IPS DF 6.9 (cell line): ENCODE data around the gene WRNIP1.

Experiments
- DNase-seq: peaks from one replicate; pipeline ENCODE4 v3.0.0-alpha.2; 2013; ENCODE audit warnings: low read depth, low spot score
- H3K27ac ChIP-seq: one replicate; pipeline ENCODE4 v1.5.1; 2013; ENCODE audit warnings: low read length, control low read depth
- H3K27me3 ChIP-seq: 2 replicates; pipeline ENCODE4 v1.6.1; 2013; ENCODE audit warnings: mild to moderate bottlenecking, low read length; ENCODE audit not compliant: control insufficient read depth, insufficient read depth
- H3K36me3 ChIP-seq: 2 replicates; pipeline ENCODE4 v1.6.1; 2013; ENCODE audit warnings: low read length; ENCODE audit not compliant: control insufficient read depth, insufficient read depth
- H3K4me1 ChIP-seq: 2 replicates; pipeline ENCODE4 v1.6.1; 2013; ENCODE audit warnings: low read length; ENCODE audit not compliant: control insufficient read depth, insufficient read depth
- H3K4me3 ChIP-seq: 2 replicates; pipeline ENCODE4 v1.5.1; 2013; ENCODE audit warnings: mild to moderate bottlenecking, low read length
- H3K9me3 ChIP-seq: 2 replicates; pipeline ENCODE4 v1.6.1; 2013; ENCODE audit warnings: low read length, inconsistent platforms; ENCODE audit not compliant: control insufficient read depth, insufficient read depth
- WGBS: extraction: QIAGEN DNeasy Blood & Tissue Kit; methylation state at CpG from one replicate; pipeline ENCODE4 v1.1.7; 2013; ENCODE audit warnings: mixed read lengths, missing lambda C conversion rate; ENCODE audit not compliant: insufficient read length, insufficient coverage; 5-methylcytosine and 5-hydroxymethylcytosine counted together

WRNIP1 gene

GRCh38 chr6:2740581-2740980 is 24.6 kb upstream of the WRNIP1 start:
- H3K4me3 ChIP-seq: no peak overlapping the region
- no peak for DNase-seq
- no peaks in the 10 kb centered on the region for H3K4me1 ChIP-seq
- H3K9me3 ChIP-seq: no peaks in the 10 kb centered on the region
- H3K27me3 ChIP-seq: no peaks in the 10 kb centered on the region
- H3K36me3 ChIP-seq: no peaks in the 10 kb centered on the region
- H3K27ac ChIP-seq: no peak overlapping the region
- WGBS: no CpG with 5 or more reads among the region's 5 CpGs

- H3K4me1 ChIP-seq: no peaks in the 10 kb centered on the region
- H3K27ac ChIP-seq: no peak overlapping the region
- DNase-seq: no peak
- WGBS: no CpG with 5 or more reads among the region's 2 CpGs
- H3K4me3 ChIP-seq: no peak overlapping the region
- H3K27me3 ChIP-seq: no peaks in the 10 kb centered on the region
- no peaks in the 10 kb centered on the region for H3K36me3 ChIP-seq
- no peaks in the 10 kb centered on the region for H3K9me3 ChIP-seq
Observed at GRCh38 chr6:2741756-2742155, 23.4 kb upstream of the WRNIP1 start.

DNA sequence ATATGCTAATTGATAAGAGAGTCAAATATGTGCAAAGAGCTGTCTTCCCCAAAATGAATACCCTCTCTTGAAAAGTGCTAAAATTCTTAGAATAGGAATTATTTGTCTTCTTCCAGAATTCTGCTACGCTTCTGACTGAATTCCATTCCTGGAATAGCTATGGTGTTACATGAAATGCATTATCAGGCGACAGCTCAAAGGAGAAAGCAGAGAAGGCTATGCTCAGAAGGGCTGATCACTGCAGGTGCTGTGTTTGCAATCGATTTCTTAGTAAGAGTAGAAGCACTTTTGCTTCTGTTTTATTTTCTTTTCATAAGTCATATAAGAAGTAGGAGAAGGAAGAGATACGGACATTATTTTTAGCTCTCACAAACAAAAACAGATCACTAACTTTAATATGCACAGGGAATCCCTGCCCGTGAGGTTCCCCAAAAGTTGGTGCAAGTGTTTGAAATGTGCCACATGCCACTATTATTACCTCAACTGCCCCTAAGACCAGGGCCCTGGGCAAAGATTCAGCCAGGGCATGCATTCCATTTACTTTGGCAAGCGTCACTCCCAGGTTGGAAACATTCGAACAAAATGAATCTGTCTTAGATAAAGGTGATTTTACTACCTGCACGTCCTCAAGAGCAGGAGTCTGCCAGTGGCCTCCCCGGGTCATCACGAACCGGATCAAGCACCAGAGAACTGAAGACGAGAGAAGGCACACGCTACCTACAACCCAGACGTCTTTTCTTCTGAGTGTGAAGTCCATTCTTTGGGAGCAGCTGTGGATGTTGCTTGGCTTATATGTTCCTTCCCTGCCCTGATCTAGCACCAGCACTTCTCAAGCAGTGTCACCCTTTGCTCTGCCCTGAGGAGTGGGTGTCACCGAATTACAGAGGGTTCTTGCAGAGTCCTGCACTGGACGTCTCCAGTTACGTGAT is 21.6 kb upstream of the WRNIP1 start:
- Histone ChIP-seq H3K4me1 (no peaks in the 10 kb centered on the region), H3K9me3 (no peaks in the 10 kb centered on the region), H3K4me3 (no peak overlapping the region), H3K36me3 (no peaks in the 10 kb centered on the region), H3K27me3 (no peaks in the 10 kb centered on the region), H3K27ac (no peak overlapping the region)
- DNase-seq: no peak
- no CpG with 5 or more reads among the region's 17 CpGs for WGBS

DNA sequence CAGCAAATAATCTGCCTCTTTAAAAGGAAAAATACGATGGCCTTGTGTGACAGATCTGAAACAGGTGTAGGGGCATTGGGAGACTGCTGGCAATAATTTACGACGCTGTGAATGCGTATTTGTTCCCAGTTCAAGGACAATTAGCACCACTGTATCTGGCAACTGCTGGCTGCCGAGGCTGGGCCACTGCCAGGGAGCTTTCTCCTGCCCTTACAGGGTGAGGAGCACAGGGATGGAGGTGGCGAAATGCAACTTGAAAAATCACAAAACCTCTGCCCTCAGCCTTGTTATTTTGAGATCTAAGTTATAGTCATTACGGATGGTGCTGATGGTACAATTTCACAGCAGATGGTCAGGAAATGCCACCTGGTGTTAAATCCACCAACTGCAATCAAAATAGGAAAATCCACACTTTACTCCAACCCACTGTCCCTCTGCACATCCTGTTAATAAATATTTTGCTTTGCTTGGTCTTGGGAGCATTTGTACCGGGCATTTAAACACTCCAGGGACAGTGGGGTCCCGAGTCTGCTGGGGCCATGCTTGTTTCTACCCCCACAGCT is 20.9 kb upstream of the WRNIP1 start:
- H3K27me3 ChIP-seq: no peaks in the 10 kb centered on the region
- no peaks in the 10 kb centered on the region for H3K36me3 ChIP-seq
- WGBS: no CpG with 5 or more reads among the region's 9 CpGs
- H3K27ac ChIP-seq: no peak overlapping the region
- no peak overlapping the region for H3K4me3 ChIP-seq
- H3K9me3 ChIP-seq: no peaks in the 10 kb centered on the region
- no peak for DNase-seq
- no peaks in the 10 kb centered on the region for H3K4me1 ChIP-seq

GRCh38 chr6:2744778-2745177 is 20.4 kb upstream of the WRNIP1 start:
- Histone ChIP-seq H3K4me1 (no peaks in the 10 kb centered on the region), H3K4me3 (no peak overlapping the region), H3K36me3 (no peaks in the 10 kb centered on the region), H3K27me3 (no peaks in the 10 kb centered on the region), H3K9me3 (no peaks in the 10 kb centered on the region), H3K27ac (no peak overlapping the region)
- no peak for DNase-seq
- WGBS: no CpG with 5 or more reads among the region's 8 CpGs

GRCh38 chr6:2745246-2745645 is 19.9 kb upstream of the WRNIP1 start:
- no CpG with 5 or more reads among the region's 4 CpGs for WGBS
- no peak for DNase-seq
- no peaks in the 10 kb centered on the region for H3K36me3 ChIP-seq
- no peak overlapping the region for H3K27ac ChIP-seq
- no peaks in the 10 kb centered on the region for H3K9me3 ChIP-seq
- no peaks in the 10 kb centered on the region for H3K27me3 ChIP-seq
- H3K4me3 ChIP-seq: no peak overlapping the region
- H3K4me1 ChIP-seq: no peaks in the 10 kb centered on the region

- Histone ChIP-seq H3K9me3 (no peaks in the 10 kb centered on the region), H3K4me1 (no peaks in the 10 kb centered on the region), H3K27me3 (no peaks in the 10 kb centered on the region), H3K4me3 (no peak overlapping the region), H3K27ac (no peak overlapping the region), H3K36me3 (no peaks in the 10 kb centered on the region)
- no CpG with 5 or more reads among the region's 7 CpGs for WGBS
- no peak for DNase-seq
Observed at GRCh38 chr6:2746557-2747061, 18.6 kb upstream of the WRNIP1 start.

DNA sequence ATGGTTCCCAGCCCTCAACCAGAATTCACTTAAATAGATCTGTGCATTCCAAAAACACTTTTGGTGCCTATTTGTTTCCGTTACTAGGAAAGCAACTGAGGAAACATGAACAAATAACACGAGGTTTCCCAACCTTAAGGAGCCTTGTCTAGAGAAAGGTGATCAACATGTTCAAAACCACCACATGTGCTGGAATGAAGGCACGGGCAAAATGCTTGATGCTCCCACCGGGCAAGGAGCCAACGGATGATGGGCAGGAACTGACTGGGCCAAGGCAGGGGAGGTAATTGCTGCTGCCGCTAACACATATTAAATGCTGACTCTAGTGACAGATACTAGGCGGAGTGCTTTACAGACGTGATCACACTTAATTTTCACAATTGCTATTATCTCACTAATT is 17.0 kb upstream of the WRNIP1 start:
- Histone ChIP-seq H3K36me3 (no peaks in the 10 kb centered on the region), H3K4me3 (no peak overlapping the region), H3K4me1 (no peaks in the 10 kb centered on the region), H3K27me3 (no peaks in the 10 kb centered on the region), H3K9me3 (no peaks in the 10 kb centered on the region), H3K27ac (no peak overlapping the region)
- WGBS: no CpG with 5 or more reads among the region's 8 CpGs
- DNase-seq: no peak

- H3K27me3 ChIP-seq: no peaks in the 10 kb centered on the region
- H3K27ac ChIP-seq: no peak overlapping the region
- no peaks in the 10 kb centered on the region for H3K9me3 ChIP-seq
- DNase-seq: no peak
- H3K4me1 ChIP-seq: no peaks in the 10 kb centered on the region
- WGBS: no CpG with 5 or more reads among the region's 11 CpGs
- no peaks in the 10 kb centered on the region for H3K36me3 ChIP-seq
- H3K4me3 ChIP-seq: no peak overlapping the region
Observed at GRCh38 chr6:2749969-2750600, 15.1 kb upstream of the WRNIP1 start.

DNA sequence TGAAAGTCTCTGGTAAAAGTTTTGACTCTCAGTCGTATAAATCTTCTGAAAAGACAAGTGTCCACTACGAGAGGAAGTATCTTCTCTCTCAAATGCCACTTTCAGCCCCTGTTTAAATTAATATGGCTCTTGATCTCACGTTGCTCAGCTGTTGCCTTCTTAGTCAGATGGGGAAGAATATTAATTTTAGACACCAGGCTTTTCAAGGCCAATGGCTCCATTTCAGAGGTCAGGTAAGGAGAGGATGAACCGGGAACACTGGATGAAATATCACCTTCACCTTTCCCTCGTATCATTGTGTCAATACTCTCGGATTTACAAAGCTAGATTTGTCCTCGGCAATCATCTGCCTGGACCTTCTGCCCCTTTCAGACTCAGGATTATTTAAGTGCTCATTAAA is 14.4 kb upstream of the WRNIP1 start, which contains the start of gene MYLK4:
Gene MYLK4 (minus strand): TSS at position 91 of the 400 bp plus-strand sequence. CDS start 1,628 bp downstream, outside the sequence.
- H3K9me3 ChIP-seq: no peaks in the 10 kb centered on the region
- H3K4me1 ChIP-seq: no peaks in the 10 kb centered on the region
- no peaks in the 10 kb centered on the region for H3K36me3 ChIP-seq
- DNase-seq: no peak
- no peak within 1 kb of the TSS for H3K4me3 ChIP-seq
- H3K27me3 ChIP-seq: no peaks in the 10 kb centered on the region
- H3K27ac ChIP-seq: no peak within 1 kb of the TSS
- no CpG with 5 or more reads among the region's 7 CpGs for WGBS
